HepG2 (cell line): ENCODE measurements around the gene FOXD1. TPM values are rescaled to one million over a fixed set of nuclear protein-coding genes. Genes with fewer than 3 reads are reported as not detected.
A peak's percentile ranks its signal among the peaks of the same experiment; 100 is the strongest.

Experiments used
- ATAC-seq: fragments of 200-7000 bp; cut with Tn5 transposase; 3 replicates; pipeline ENCODE4 v1.9.1; 2020; ENCODE audit warnings: mild to moderate bottlenecking, moderate library complexity
- BruUV-seq: library from RNA; stranded (reverse); fragments of 400-500 nt; replicated peaks from 2 replicates; lab custom pipeline; 2021; lab: Mats Ljungman, UMichigan
- CTCF ChIA-PET: fragments of 300-600 bp; formaldehyde crosslinking; extraction: SDS; loops from one replicate; lab custom pipeline; 2021; ENCODE audit warnings: low total read pairs, inconsistent platforms, low intra/inter-chr PET ratio; lab: Yijun Ruan, JAX
- POLR2A ChIA-PET: fragments of 350-600 bp; sonication (Branson Sonifier 250); formaldehyde crosslinking; loops from one replicate; lab custom pipeline; 2020; ENCODE audit warnings: antibody characterized with exemption, inconsistent platforms; lab: Yijun Ruan, JAX
- DNase-seq: peaks from one replicate; pipeline ENCODE4 v3.0.0-alpha.2; 2015; ENCODE audit warnings: low spot score
- FAIRE-seq: peaks from 3 replicates; lab custom pipeline; 2011; peaks lifted over from hg19 to GRCh38; lab: Jason Lieb, UNC
- H2AFZ ChIP-seq: one replicate; pipeline ENCODE4 v1.6.1; 2011; ENCODE audit warnings: low read length, inconsistent platforms
- H3K27ac ChIP-seq: fragments of 300-600 bp; 3 replicates; pipeline ENCODE4 v1.8.0; 2011; ENCODE audit warnings: mixed run types, mild to moderate bottlenecking, mixed read lengths, low read length, inconsistent platforms; ENCODE audit not compliant: insufficient read depth; ENCODE audit errors: extremely low read length
- H3K27me3 ChIP-seq, 2 experiments: fragments of 200-600 bp in 1 of 2; 2 replicates in 1 of 2; 3 replicates in 1 of 2; pipeline versions ENCODE4 v1.6.0 to v1.8.0; 2011; ENCODE audit warnings: low read length in 2 of 2, mild to moderate bottlenecking in 2 of 2, moderate library complexity in 2 of 2, inconsistent platforms in 1 of 2; ENCODE audit not compliant: insufficient read depth in 2 of 2, control insufficient read depth in 1 of 2
- H3K36me3 ChIP-seq, 2 experiments: fragments of 200-600 bp in 1 of 2; replicated peaks in 1 of 2; 2 replicates in 1 of 2; 3 replicates in 1 of 2; pipeline versions ENCODE4 v1.5.1 to v1.8.0; 2011; ENCODE audit warnings: low read length in 2 of 2, inconsistent platforms in 1 of 2; ENCODE audit not compliant: insufficient read depth in 2 of 2, control insufficient read depth in 1 of 2
- H3K4me1 ChIP-seq: 2 replicates; pipeline ENCODE4 v1.5.1; 2012; ENCODE audit warnings: low read length, inconsistent platforms; ENCODE audit not compliant: insufficient read depth
- H3K4me2 ChIP-seq: 2 replicates; pipeline ENCODE4 v1.6.0; 2011; ENCODE audit warnings: low read depth, low read length, inconsistent platforms
- H3K4me3 ChIP-seq, 3 experiments: fragments of 200-600 bp in 1 of 3; sonication (generic), shearing (Covaris generic) in 1 of 3; replicated peaks in 1 of 3; 2 replicates each; pipeline ENCODE4 v1.5.1; 2011 to 2016; ENCODE audit warnings: low read length in 3 of 3, inconsistent platforms in 2 of 3, low read depth in 2 of 3, mild to moderate bottlenecking in 2 of 3, control low read depth in 1 of 3, mixed read lengths in 1 of 3; ENCODE audit not compliant: insufficient read depth in 1 of 3
- H3K79me2 ChIP-seq: one replicate; pipeline ENCODE4 v1.6.1; 2011; ENCODE audit warnings: low read length, inconsistent platforms; ENCODE audit not compliant: insufficient read depth
- H3K9ac ChIP-seq: 2 replicates; pipeline ENCODE4 v1.6.0; 2011; ENCODE audit warnings: mild to moderate bottlenecking, low read depth, low read length, inconsistent platforms; ENCODE audit not compliant: insufficient read depth
- H3K9me3 ChIP-seq: 2 replicates; pipeline ENCODE4 v1.5.1; 2012; ENCODE audit warnings: mild to moderate bottlenecking, low read length
- H4K20me1 ChIP-seq: 2 replicates; pipeline ENCODE4 v1.6.0; 2011; ENCODE audit warnings: inconsistent platforms, mild to moderate bottlenecking, low read length, moderate library complexity; ENCODE audit not compliant: insufficient read depth
- CBX2 ChIP-seq, 2 experiments: fragments of 200-600 bp in 1 of 2; sonication (generic); formaldehyde crosslinking in 1 of 2; IDR thresholded peaks; 2 replicates each; pipeline versions ENCODE4 v1.7.0 to v1.8.1; 2018 to 2022; ENCODE audit warnings: low read depth in 2 of 2, low read length in 1 of 2, mild to moderate bottlenecking in 1 of 2, missing genetic modification reagents in 1 of 2
- JARID2 ChIP-seq: sonication (generic); formaldehyde crosslinking; IDR thresholded peaks from 2 replicates; pipeline ENCODE4 v1.8.1; 2023; ENCODE audit warnings: missing genetic modification reagents, inconsistent platforms; ENCODE audit not compliant: insufficient replicate concordance
- PHF21A ChIP-seq: sonication (generic); formaldehyde crosslinking; IDR thresholded peaks from 2 replicates; pipeline ENCODE4 v1.5.0; 2020; ENCODE audit warnings: mild to moderate bottlenecking, missing genetic modification reagents
- SMAD3 ChIP-seq: sonication (generic); formaldehyde crosslinking; IDR thresholded peaks from 2 replicates; pipeline ENCODE4 v1.4.0; 2020; ENCODE audit warnings: missing genetic modification reagents
- SOX13 ChIP-seq, 3 experiments: fragments of 450-650 bp in 1 of 3; sonication (generic) in 1 of 3; formaldehyde crosslinking in 1 of 3; IDR thresholded peaks in 2 of 3; conservative IDR thresholded peaks in 1 of 3; 2 replicates each; pipeline versions ENCODE4 v1.5.0 to v1.6.1; 2016 to 2020; ENCODE audit warnings: antibody characterized with exemption in 1 of 3, mild to moderate bottlenecking in 1 of 3, missing compliant biosample characterization in 1 of 3, missing genetic modification reagents in 1 of 3, moderate library complexity in 1 of 3
- SP2 ChIP-seq: sonication (generic); formaldehyde crosslinking; IDR thresholded peaks from 2 replicates; pipeline ENCODE4 v1.5.1; 2020; ENCODE audit warnings: mild to moderate bottlenecking, missing genetic modification reagents
- ZFP37 ChIP-seq: sonication (generic); formaldehyde crosslinking; IDR thresholded peaks from 2 replicates; pipeline ENCODE4 v1.4.0; 2020; ENCODE audit warnings: missing genetic modification reagents, borderline replicate concordance
- ZFP41 ChIP-seq: sonication (generic); formaldehyde crosslinking; IDR thresholded peaks from 2 replicates; pipeline ENCODE4 v1.4.0; 2020; ENCODE audit warnings: mild to moderate bottlenecking, missing genetic modification reagents, borderline replicate concordance
- ZKSCAN8 ChIP-seq: IDR thresholded peaks from 2 replicates; pipeline ENCODE4 v1.6.1; 2016; ENCODE audit warnings: borderline replicate concordance, missing genetic modification reagents, missing compliant biosample characterization
- ZNF235 ChIP-seq: sonication (generic); formaldehyde crosslinking; IDR thresholded peaks from 2 replicates; pipeline ENCODE4 v1.8.1; 2023; ENCODE audit warnings: mild to moderate bottlenecking, missing genetic modification reagents, borderline replicate concordance
- ZSCAN12 ChIP-seq: sonication (generic); formaldehyde crosslinking; IDR thresholded peaks from 2 replicates; pipeline ENCODE4 v1.9.0; 2021; ENCODE audit warnings: mild to moderate bottlenecking, missing genetic modification reagents
- WGBS: methylation state at CpG from one replicate; pipeline ENCODE4 v1.1.6; 2017; ENCODE audit warnings: low lambda C conversion rate; 5-methylcytosine and 5-hydroxymethylcytosine counted together
- in situ Hi-C: cut with HindIII; loops from 2 replicates; pipeline ENCODE4 v1.10.0; 2017; ENCODE audit warnings: low pct_unique_long_range_greater_than_20kb; ENCODE audit not compliant: extremely low pct_ligation_motif_present
- intact Hi-C: fragments of 100-400 bp; cut with micrococcal nuclease; formaldehyde crosslinking; loops from one replicate; pipeline ENCODE4 v1.10.0; 2022; ENCODE audit not compliant: unreplicated experiment
- polyA plus RNA-seq, 8 experiments: library from polyadenylated mRNA; depleted of rRNA in 3 of 8; stranded (reverse) in 7 of 8; unstranded in 1 of 8; fragments of >200 nt; fragmentation: Illumina TruSeq in 4 of 8; extraction: Trizol in 4 of 8; gene quantifications; 2 replicates each; pipeline versions ENCODE4 v1.2.1 to v1.2.3, GENCODE V29; 2011 to 2016; ENCODE audit warnings: low read depth in 4 of 8, missing spikeins in 1 of 8, mixed read lengths in 1 of 8; ENCODE audit not compliant: insufficient read depth in 1 of 8
- total RNA-seq, 5 experiments: library from RNA; depleted of rRNA; stranded (reverse); fragments of >200 nt; fragmentation: Illumina TruSeq; extraction: Trizol; gene quantifications; 2 replicates each; pipeline ENCODE4 v1.2.3, GENCODE V29; 2016; ENCODE audit warnings: low read depth in 1 of 5
- TF ChIP-seq, protein P1 (sequence below): sonication (generic); formaldehyde crosslinking; IDR thresholded peaks from 2 replicates; pipeline ENCODE4 v1.4.0; 2020; ENCODE audit warnings: missing genetic modification reagents, borderline replicate concordance
- TF ChIP-seq, protein P2 (sequence below): IDR thresholded peaks from 2 replicates; pipeline ENCODE4 v1.6.1; 2018; ENCODE audit warnings: missing genetic modification reagents, mild to moderate bottlenecking, missing compliant biosample characterization

FOXD1 gene
- total and polyA plus RNA-seq, 2 of the 13 experiments (the other 11 are each of a cell fraction or from before 2014, with no cell fraction given) = 0.04 to 0.05 TPM

DNA sequence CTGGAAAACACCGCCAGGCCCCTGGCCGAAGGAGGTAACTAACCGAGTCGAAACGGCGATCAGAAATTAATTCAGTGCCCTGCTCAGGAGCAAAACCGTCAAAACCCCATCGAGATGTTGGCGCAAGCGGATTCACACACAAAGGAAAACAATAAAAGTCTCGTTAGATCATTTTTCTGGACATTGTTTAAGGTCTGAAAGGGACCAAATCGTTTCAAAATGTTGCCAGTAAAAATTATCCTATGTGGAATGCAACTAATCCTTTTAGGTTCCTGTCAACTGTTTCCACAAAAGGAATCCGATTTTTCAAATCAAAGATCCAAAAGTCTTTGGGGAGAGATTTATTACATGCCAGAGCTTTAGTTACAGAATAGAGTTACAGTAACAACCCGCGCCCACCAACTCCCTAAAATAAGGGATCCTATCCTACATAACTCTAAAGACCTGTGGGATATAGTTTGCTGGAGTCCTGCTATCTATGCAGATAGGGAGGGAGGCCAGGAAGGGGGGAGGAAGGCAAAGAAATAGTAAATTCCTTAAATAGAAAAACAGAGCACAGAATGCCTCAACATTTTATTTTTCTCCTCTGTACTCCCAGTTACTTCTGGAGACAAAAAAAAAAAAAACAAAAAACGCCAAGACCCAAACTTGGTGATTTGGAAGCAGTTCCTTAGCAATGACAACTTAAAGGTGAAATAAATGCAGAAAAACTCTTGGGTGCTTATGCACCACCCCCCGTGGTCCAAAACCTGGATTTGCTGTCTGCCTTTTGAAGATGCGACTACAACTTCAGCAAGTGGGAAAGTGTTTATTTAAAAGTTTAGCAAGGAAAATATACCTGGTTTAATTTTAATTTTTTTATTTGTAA is 10.6 kb downstream of the FOXD1 start:
- no peak for FAIRE-seq
- Histone ChIP-seq H4K20me1 (no peaks in the 10 kb centered on the region), H3K9me3 (no peaks in the 10 kb centered on the region), H3K27ac (no peak overlapping the region), H3K4me1 (peaks cover 23% of the 10 kb centered on the region), H3K36me3 (no peaks in the 10 kb centered on the region), H2AFZ (no peak overlapping the region), H3K9ac (no peak overlapping the region), H3K79me2 (no peaks in the 10 kb centered on the region), H3K4me3 (peak overlapping the region; percentile 44 to 71 (median 60)), H3K27me3 (peaks cover 9 to 73% of the 10 kb centered on the region in 2 experiments), H3K4me2 (peak overlapping the region; percentile 83)
- no peak for TF ChIP-seq SMAD3 (CRISPR knock-in tag)
- no peak for TF ChIP-seq PHF21A (CRISPR knock-in tag)
- TF ChIP-seq CBX2 (IDR thresholded peaks at IDR 0.05; ENCODE audit: low read depth, low read length) = peak; percentile 94
- TF ChIP-seq CBX2 (CRISPR knock-in tag; IDR thresholded peaks at IDR 0.05; ENCODE audit: low read depth) = peak; percentile 14; the same call in 1 of the 2 replicates
- no peak for TF ChIP-seq ZKSCAN8 (CRISPR knock-in tag)
- 0 out of 2 replicates have a peak, but pooled peaks have one; percentile 42 for TF ChIP-seq ZNF235 (CRISPR knock-in tag)
- TF ChIP-seq, protein P1, sequence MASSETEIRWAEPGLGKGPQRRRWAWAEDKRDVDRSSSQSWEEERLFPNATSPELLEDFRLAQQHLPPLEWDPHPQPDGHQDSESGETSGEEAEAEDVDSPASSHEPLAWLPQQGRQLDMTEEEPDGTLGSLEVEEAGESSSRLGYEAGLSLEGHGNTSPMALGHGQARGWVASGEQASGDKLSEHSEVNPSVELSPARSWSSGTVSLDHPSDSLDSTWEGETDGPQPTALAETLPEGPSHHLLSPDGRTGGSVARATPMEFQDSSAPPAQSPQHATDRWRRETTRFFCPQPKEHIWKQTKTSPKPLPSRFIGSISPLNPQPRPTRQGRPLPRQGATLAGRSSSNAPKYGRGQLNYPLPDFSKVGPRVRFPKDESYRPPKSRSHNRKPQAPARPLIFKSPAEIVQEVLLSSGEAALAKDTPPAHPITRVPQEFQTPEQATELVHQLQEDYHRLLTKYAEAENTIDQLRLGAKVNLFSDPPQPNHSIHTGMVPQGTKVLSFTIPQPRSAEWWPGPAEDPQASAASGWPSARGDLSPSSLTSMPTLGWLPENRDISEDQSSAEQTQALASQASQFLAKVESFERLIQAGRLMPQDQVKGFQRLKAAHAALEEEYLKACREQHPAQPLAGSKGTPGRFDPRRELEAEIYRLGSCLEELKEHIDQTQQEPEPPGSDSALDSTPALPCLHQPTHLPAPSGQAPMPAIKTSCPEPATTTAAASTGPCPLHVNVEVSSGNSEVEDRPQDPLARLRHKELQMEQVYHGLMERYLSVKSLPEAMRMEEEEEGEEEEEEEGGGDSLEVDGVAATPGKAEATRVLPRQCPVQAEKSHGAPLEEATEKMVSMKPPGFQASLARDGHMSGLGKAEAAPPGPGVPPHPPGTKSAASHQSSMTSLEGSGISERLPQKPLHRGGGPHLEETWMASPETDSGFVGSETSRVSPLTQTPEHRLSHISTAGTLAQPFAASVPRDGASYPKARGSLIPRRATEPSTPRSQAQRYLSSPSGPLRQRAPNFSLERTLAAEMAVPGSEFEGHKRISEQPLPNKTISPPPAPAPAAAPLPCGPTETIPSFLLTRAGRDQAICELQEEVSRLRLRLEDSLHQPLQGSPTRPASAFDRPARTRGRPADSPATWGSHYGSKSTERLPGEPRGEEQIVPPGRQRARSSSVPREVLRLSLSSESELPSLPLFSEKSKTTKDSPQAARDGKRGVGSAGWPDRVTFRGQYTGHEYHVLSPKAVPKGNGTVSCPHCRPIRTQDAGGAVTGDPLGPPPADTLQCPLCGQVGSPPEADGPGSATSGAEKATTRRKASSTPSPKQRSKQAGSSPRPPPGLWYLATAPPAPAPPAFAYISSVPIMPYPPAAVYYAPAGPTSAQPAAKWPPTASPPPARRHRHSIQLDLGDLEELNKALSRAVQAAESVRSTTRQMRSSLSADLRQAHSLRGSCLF = 0 out of 2 replicates have a peak, but pooled peaks have one; percentile 36
- TF ChIP-seq ZFP41 = no peak
- TF ChIP-seq ZFP37 (CRISPR knock-in tag) = no peak
- no peak for TF ChIP-seq ZSCAN12 (CRISPR knock-in tag)
- TF ChIP-seq, protein P2, sequence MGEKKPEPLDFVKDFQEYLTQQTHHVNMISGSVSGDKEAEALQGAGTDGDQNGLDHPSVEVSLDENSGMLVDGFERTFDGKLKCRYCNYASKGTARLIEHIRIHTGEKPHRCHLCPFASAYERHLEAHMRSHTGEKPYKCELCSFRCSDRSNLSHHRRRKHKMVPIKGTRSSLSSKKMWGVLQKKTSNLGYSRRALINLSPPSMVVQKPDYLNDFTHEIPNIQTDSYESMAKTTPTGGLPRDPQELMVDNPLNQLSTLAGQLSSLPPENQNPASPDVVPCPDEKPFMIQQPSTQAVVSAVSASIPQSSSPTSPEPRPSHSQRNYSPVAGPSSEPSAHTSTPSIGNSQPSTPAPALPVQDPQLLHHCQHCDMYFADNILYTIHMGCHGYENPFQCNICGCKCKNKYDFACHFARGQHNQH (CRISPR knock-in tag) = no peak
- 0 out of 2 replicates have a peak, but pooled peaks have one; percentile 4 for TF ChIP-seq SP2 (CRISPR knock-in tag)
- no peak for TF ChIP-seq JARID2 (CRISPR knock-in tag)
- peak; percentile 30; the same call in 1 of the 2 replicates for TF ChIP-seq SOX13 (IDR thresholded peaks at IDR 0.05)
- no peak for TF ChIP-seq SOX13 (CRISPR knock-in tag; conservative IDR thresholded peaks at IDR 0.05 in 1 of 2, IDR thresholded peaks at IDR 0.05 in 1 of 2)
- 14% methylated on average over 17 of the region's 18 CpGs for WGBS
- DNase-seq = no peak
- ChIA-PET CTCF (no interaction called here), POLR2A (no interaction called here)
- no peak for ATAC-seq
- intact Hi-C loops (no loop called here), in situ Hi-C loops (no loop called here)
- no TSS peak for BruUV-seq
